K562 (cell line): ENCODE data around the gene ZC3H10. TPM values are rescaled to one million over a fixed set of nuclear protein-coding genes. Genes with fewer than 3 reads are reported as not detected.

Experiments used
- BRF1 ChIP-seq: IDR thresholded peaks from 3 replicates; pipeline ENCODE4 v1.6.1; 2011; ENCODE audit warnings: borderline replicate concordance, mild to moderate bottlenecking; ENCODE audit not compliant: insufficient read length; ENCODE audit errors: extremely low read depth
- HNRNPUL1 ChIP-seq: fragments of 200-400 bp; formaldehyde crosslinking; IDR thresholded peaks from 2 replicates; pipeline ENCODE4 v1.6.1; 2017; ENCODE audit warnings: low read length
- NEUROD1 ChIP-seq: fragments of 150-350 bp; IDR thresholded peaks from 2 replicates; pipeline ENCODE4 v1.6.1; 2014; ENCODE audit warnings: borderline replicate concordance, low read length, low read depth; ENCODE audit not compliant: partially characterized antibody
- NR2C2 ChIP-seq, 2 experiments: fragments of 200-800 bp in 1 of 2; sonication (Bioruptor generic) in 1 of 2; sonication (generic) in 1 of 2; formaldehyde crosslinking in 1 of 2; IDR thresholded peaks; 2 replicates each; pipeline versions ENCODE4 v1.6.1 to v1.8.0; 2016 to 2022; ENCODE audit warnings: mild to moderate bottlenecking in 1 of 2, missing compliant biosample characterization in 1 of 2, missing genetic modification characterization in 1 of 2, missing genetic modification reagents in 1 of 2
- RB1 ChIP-seq: fragments of 450-650 bp; IDR thresholded peaks from 2 replicates; pipeline ENCODE4 v1.6.1; 2017; ENCODE audit warnings: low read depth, mild to moderate bottlenecking
- SLC30A9 ChIP-seq: fragments of 250-450 bp; sonication (Bioruptor Pico); IDR thresholded peaks from 2 replicates; pipeline ENCODE4 v1.8.0; 2022; ENCODE audit warnings: mild to moderate bottlenecking, moderate library complexity
- SOX6 ChIP-seq: fragments of 450-650 bp; IDR thresholded peaks from 2 replicates; pipeline ENCODE4 v1.6.1; 2014; ENCODE audit warnings: mild to moderate bottlenecking
- U2AF1 ChIP-seq: fragments of 200-400 bp; formaldehyde crosslinking; optimal IDR thresholded peaks from 2 replicates; pipeline ENCODE3; 2017; ENCODE audit warnings: mild to moderate bottlenecking, low read depth, low read length, moderate library complexity
- polyA plus RNA-seq, 8 experiments: library from polyadenylated mRNA; depleted of rRNA in 4 of 8; stranded (reverse) in 5 of 8; unstranded in 3 of 8; fragments of >200 nt; fragmentation: Nextera tagmentation in 2 of 8; fragmentation: Illumina TruSeq in 1 of 8; extraction: Ambion mirVana in 2 of 8; extraction: Trizol in 1 of 8; gene quantifications; 2 replicates each; pipeline versions ENCODE4 v1.2.1 to v1.2.3, GENCODE V29; 2011 to 2014; ENCODE audit warnings: inconsistent platforms in 1 of 8, missing spikeins in 1 of 8
- total RNA-seq, 7 experiments: library from RNA; depleted of rRNA in 6 of 7; stranded (reverse); fragments of >200 nt in 6 of 7; fragmentation: Illumina TruSeq in 2 of 7; extraction: Trizol in 2 of 7; gene quantifications; 2 replicates each; pipeline versions ENCODE4 v1.2.1 to v1.2.3, GENCODE V29; 2011 to 2021; ENCODE audit warnings: low replicate concordance in 1 of 7
- TF ChIP-seq, protein P1 (sequence below): IDR thresholded peaks from 2 replicates; pipeline ENCODE4 v1.6.1; 2011; ENCODE audit warnings: borderline replicate concordance, low read depth, mild to moderate bottlenecking, moderate library complexity, low read length; ENCODE audit not compliant: insufficient read depth, poor library complexity, severe bottlenecking
- TF ChIP-seq, protein P2 (sequence below): fragments of 450-650 bp; IDR thresholded peaks from 2 replicates; pipeline ENCODE4 v1.6.1; 2017; ENCODE audit warnings: mild to moderate bottlenecking, moderate library complexity
- TF ChIP-seq, protein P3 (sequence below): IDR thresholded peaks from 3 replicates; pipeline ENCODE4 v1.6.1; 2011; ENCODE audit warnings: borderline replicate concordance, mild to moderate bottlenecking; ENCODE audit not compliant: insufficient read length, insufficient read depth
- TF ChIP-seq, protein P4 (sequence below): sonication (generic); formaldehyde crosslinking; IDR thresholded peaks from 2 replicates; pipeline ENCODE4 v1.8.1; 2023; ENCODE audit warnings: mild to moderate bottlenecking, missing genetic modification reagents
- TF ChIP-seq, protein P5 (sequence below), 2 experiments: fragments of 200-800 bp in 1 of 2; sonication (Bioruptor generic) in 1 of 2; sonication (generic) in 1 of 2; formaldehyde crosslinking in 1 of 2; IDR thresholded peaks in 1 of 2; conservative IDR thresholded peaks in 1 of 2; 2 replicates each; pipeline versions ENCODE4 v1.5.0 to v1.6.1; 2016 to 2020; ENCODE audit warnings: missing compliant biosample characterization in 1 of 2, missing genetic modification characterization in 1 of 2, missing genetic modification reagents in 1 of 2
- TF ChIP-seq, protein P6 (sequence below): fragments of 250-450 bp; sonication (Bioruptor Pico); IDR thresholded peaks from 2 replicates; pipeline ENCODE4 v1.8.0; 2021; ENCODE audit warnings: borderline replicate concordance, mild to moderate bottlenecking, moderate library complexity; ENCODE audit not compliant: poor library complexity, severe bottlenecking

Gene ZC3H10
- total and polyA plus RNA-seq, 9 of the 15 experiments (the other 6 are each of a cell fraction or from before 2014, with no cell fraction given): 0.31 to 4.1 (median 1.6) TPM

DNA sequence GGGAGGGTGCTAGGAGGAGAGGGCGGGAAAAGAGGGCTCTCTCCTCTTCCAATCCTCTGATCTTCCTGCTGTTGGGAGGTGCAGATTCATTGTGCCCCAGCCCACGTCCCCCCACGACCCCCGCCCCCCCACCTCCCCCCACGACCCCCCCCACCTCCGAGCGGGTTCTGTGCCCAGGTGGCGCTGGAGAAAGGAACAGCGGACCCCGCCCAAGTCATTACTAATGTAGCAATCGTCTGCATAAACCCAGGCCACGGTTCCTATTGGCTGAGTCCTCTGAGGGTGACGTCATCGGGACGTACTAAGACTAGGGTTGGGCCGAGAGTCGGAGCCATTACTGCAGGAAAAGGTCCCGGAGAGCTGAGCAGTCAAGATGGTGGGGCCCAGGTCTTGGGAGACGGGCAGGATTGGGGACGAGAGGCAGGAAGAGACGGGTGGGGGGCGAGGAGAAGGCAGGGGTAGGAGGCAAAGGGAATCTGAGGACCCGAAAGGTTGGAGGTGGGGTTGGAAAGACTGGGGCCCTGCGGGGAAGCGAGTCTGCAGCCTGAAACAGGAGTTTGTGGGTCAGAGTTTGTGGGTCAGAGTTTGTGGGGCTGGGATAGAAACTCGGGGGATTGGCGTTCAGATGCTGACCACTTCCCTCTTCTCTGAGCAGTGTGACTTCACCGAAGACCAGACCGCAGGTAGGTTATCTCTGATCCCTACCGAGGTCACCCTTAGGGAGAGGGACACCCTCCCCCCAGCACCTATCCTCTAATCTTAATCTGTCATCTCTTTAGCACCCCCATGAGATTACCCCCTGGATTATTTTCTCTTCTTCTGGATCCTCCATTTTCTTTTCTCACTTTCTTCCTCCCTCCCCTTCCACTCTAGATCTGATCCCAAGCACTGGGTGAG lies 40.2 kb downstream of the ZC3H10 start, which contains the start of gene MYL6 (continued):
- TF ChIP-seq U2AF1 (no peak), NEUROD1 (peak; percentile 36), RB1 (peak; percentile 20; the same call in 1 of the 2 replicates), HNRNPUL1 (no peak), SOX6 (no peak), SLC30A9 (CRISPR knock-in tag) (0 out of 2 replicates have a peak, but pooled peaks have one; percentile 59), BRF1 (no peak), NR2C2 (CRISPR knock-in tag; IDR thresholded peaks at IDR 0.05) (0 out of 2 replicates have a peak, but pooled peaks have one; percentile 59), NR2C2 (tag; IDR thresholded peaks at IDR 0.05) (peak; percentile 97)
- TF ChIP-seq, protein P1, sequence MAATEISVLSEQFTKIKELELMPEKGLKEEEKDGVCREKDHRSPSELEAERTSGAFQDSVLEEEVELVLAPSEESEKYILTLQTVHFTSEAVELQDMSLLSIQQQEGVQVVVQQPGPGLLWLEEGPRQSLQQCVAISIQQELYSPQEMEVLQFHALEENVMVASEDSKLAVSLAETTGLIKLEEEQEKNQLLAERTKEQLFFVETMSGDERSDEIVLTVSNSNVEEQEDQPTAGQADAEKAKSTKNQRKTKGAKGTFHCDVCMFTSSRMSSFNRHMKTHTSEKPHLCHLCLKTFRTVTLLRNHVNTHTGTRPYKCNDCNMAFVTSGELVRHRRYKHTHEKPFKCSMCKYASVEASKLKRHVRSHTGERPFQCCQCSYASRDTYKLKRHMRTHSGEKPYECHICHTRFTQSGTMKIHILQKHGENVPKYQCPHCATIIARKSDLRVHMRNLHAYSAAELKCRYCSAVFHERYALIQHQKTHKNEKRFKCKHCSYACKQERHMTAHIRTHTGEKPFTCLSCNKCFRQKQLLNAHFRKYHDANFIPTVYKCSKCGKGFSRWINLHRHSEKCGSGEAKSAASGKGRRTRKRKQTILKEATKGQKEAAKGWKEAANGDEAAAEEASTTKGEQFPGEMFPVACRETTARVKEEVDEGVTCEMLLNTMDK: no peak
- TF ChIP-seq, protein P2, sequence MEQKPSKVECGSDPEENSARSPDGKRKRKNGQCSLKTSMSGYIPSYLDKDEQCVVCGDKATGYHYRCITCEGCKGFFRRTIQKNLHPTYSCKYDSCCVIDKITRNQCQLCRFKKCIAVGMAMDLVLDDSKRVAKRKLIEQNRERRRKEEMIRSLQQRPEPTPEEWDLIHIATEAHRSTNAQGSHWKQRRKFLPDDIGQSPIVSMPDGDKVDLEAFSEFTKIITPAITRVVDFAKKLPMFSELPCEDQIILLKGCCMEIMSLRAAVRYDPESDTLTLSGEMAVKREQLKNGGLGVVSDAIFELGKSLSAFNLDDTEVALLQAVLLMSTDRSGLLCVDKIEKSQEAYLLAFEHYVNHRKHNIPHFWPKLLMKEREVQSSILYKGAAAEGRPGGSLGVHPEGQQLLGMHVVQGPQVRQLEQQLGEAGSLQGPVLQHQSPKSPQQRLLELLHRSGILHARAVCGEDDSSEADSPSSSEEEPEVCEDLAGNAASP: no peak
- TF ChIP-seq, protein P3, sequence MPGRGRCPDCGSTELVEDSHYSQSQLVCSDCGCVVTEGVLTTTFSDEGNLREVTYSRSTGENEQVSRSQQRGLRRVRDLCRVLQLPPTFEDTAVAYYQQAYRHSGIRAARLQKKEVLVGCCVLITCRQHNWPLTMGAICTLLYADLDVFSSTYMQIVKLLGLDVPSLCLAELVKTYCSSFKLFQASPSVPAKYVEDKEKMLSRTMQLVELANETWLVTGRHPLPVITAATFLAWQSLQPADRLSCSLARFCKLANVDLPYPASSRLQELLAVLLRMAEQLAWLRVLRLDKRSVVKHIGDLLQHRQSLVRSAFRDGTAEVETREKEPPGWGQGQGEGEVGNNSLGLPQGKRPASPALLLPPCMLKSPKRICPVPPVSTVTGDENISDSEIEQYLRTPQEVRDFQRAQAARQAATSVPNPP: no peak
- TF ChIP-seq, protein P4, sequence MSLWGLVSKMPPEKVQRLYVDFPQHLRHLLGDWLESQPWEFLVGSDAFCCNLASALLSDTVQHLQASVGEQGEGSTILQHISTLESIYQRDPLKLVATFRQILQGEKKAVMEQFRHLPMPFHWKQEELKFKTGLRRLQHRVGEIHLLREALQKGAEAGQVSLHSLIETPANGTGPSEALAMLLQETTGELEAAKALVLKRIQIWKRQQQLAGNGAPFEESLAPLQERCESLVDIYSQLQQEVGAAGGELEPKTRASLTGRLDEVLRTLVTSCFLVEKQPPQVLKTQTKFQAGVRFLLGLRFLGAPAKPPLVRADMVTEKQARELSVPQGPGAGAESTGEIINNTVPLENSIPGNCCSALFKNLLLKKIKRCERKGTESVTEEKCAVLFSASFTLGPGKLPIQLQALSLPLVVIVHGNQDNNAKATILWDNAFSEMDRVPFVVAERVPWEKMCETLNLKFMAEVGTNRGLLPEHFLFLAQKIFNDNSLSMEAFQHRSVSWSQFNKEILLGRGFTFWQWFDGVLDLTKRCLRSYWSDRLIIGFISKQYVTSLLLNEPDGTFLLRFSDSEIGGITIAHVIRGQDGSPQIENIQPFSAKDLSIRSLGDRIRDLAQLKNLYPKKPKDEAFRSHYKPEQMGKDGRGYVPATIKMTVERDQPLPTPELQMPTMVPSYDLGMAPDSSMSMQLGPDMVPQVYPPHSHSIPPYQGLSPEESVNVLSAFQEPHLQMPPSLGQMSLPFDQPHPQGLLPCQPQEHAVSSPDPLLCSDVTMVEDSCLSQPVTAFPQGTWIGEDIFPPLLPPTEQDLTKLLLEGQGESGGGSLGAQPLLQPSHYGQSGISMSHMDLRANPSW (CRISPR knock-in tag): no peak
- TF ChIP-seq, protein P5, sequence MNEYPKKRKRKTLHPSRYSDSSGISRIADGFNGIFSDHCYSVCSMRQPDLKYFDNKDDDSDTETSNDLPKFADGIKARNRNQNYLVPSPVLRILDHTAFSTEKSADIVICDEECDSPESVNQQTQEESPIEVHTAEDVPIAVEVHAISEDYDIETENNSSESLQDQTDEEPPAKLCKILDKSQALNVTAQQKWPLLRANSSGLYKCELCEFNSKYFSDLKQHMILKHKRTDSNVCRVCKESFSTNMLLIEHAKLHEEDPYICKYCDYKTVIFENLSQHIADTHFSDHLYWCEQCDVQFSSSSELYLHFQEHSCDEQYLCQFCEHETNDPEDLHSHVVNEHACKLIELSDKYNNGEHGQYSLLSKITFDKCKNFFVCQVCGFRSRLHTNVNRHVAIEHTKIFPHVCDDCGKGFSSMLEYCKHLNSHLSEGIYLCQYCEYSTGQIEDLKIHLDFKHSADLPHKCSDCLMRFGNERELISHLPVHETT (CRISPR knock-in tag; conservative IDR thresholded peaks at IDR 0.05 in 1 of 2, IDR thresholded peaks at IDR 0.05 in 1 of 2): peak in 1 of 2 experiments; percentile 73; a peak in 1 of 4 replicates
- TF ChIP-seq, protein P6, sequence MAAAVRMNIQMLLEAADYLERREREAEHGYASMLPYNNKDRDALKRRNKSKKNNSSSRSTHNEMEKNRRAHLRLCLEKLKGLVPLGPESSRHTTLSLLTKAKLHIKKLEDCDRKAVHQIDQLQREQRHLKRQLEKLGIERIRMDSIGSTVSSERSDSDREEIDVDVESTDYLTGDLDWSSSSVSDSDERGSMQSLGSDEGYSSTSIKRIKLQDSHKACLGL (CRISPR knock-in tag): no peak
